ENCODE measurements around the gene GPR61. TPM values are rescaled to one million over a fixed set of nuclear protein-coding genes. Genes with fewer than 3 reads are reported as not detected.

GPR61 gene
- total and polyA plus RNA-seq, 9 of the 15 experiments (the other 6 are each of a cell fraction or from before 2014, with no cell fraction given), result 0.04 to 1.1 (median 0.25) TPM; not detected in 4

DNA sequence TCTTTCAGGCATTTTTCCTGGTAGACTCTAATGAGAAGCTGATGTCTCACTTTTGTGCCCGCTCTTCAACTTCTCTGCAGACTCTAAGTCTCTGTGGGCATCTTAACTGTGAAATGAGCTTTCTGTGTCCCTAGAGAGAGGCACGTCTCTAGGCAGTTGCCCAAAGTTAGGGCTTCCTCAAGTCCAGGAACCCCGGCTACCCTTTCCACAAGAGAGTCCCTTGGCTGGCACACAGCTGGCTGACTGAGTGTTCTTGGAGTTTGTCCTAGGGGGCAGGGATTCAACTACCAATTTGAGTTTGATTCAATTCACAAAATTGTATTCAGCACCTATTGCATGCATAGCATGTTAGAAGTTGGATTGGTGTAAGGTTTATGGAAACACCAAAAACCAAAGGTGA is 1.4 kb downstream of the GPR61 start:
- no peaks in the 10 kb centered on the region for H3K36me3 ChIP-seq (ENCODE audit: control insufficient read depth, insufficient read depth, low read length)
- H3K9me3 ChIP-seq (replicated peaks; ENCODE audit: control insufficient read depth, insufficient read depth, low read depth, low read length), result no peaks in the 10 kb centered on the region
- in situ Hi-C loops (cut with MboI), result no loop called here
- 19% methylated on average over 3 of the region's 3 CpGs for WGBS (ENCODE audit: insufficient coverage, low coverage, missing lambda C conversion rate)
- peak in 1 of 4 experiments; percentile 4 for DNase-seq (ENCODE audit: extremely low read depth in 1 of 4, low spot score in 3 of 4)
- peak overlapping the region; percentile 28; the same call in 1 of the 2 replicates for H2AFZ ChIP-seq (ENCODE audit: low read depth, low read length)
- CTCF ChIA-PET (ENCODE audit: low intra/inter-chr PET ratio), result no interaction called here
- H3K9ac ChIP-seq (ENCODE audit: insufficient read depth in 1 of 2, low read depth in 2 of 2, low read length in 2 of 2), result no peak overlapping the region
- peaks cover 2 to 16% of the 10 kb centered on the region in 2 experiments; a peak in 3 of 5 replicates for H3K4me1 ChIP-seq (replicated peaks in 1 of 2; ENCODE audit: control insufficient read depth in 2 of 2, insufficient read depth in 2 of 2, low read length in 2 of 2)
- no peaks in the 10 kb centered on the region for H4K20me1 ChIP-seq (replicated peaks; ENCODE audit: control insufficient read depth, insufficient read depth, low read length)
- H3K4me2 ChIP-seq (ENCODE audit: insufficient read depth, low read length), result no peak overlapping the region
- FAIRE-seq, result no peak
- H3K79me2 ChIP-seq (ENCODE audit: control insufficient read depth, insufficient read depth, low read length), result no peaks in the 10 kb centered on the region
- H3K9me1 ChIP-seq (ENCODE audit: control insufficient read depth, insufficient read depth, low read length), result no peaks in the 10 kb centered on the region
- intact Hi-C loops (cut with micrococcal nuclease), result no loop called here
- POLR2A ChIA-PET, result interaction anchor here (0.6 to 3.6 kb wide), 6 partner anchors 8 to 240 kb away, joined by 3 to 19 read pairs (median 8); partner anchors contain the start of gene GNAI3
- no peak overlapping the region for H3K27ac ChIP-seq (ENCODE audit: extremely low read depth, low read depth, low read length)
- peaks cover 2 to 13% of the 10 kb centered on the region in 2 experiments; a peak in 2 of 5 replicates for H3K27me3 ChIP-seq (ENCODE audit: control insufficient read depth in 2 of 2, insufficient read depth in 2 of 2, low read length in 2 of 2)
- TF ChIP-seq, protein P1, sequence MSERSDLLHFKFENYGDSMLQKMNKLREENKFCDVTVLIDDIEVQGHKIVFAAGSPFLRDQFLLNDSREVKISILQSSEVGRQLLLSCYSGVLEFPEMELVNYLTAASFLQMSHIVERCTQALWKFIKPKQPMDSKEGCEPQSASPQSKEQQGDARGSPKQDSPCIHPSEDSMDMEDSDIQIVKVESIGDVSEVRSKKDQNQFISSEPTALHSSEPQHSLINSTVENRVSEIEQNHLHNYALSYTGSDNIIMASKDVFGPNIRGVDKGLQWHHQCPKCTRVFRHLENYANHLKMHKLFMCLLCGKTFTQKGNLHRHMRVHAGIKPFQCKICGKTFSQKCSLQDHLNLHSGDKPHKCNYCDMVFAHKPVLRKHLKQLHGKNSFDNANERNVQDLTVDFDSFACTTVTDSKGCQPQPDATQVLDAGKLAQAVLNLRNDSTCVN (CRISPR knock-in tag; IDR thresholded peaks at IDR 0.05), result no peak
- peak; percentile 11; the same call in 1 of the 2 replicates for TF ChIP-seq IRF2 (CRISPR knock-in tag; IDR thresholded peaks at IDR 0.05)
- no peak for ATAC-seq
- no TSS peak for BruUV-seq (replicated peaks)
- no peak overlapping the region for H3K4me3 ChIP-seq

DNA sequence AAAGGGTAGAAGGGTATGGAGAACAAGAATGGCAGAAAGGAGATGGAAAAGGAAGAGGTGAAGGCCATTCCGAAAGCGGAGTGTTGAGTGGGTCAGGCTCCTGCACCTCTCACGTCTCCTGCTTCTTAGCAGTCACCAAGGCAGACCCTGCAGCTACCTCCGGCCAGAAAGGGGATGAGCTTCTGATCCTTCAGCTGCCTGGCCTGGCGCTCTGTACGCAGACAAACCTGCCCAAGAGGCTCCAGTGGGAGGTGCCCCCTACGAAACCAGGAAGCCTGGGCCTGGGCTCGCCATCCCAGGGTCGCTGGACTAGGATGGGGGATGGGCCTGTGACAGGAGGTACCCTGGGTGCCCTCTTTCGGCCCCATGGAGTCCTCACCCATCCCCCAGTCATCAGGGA is 3.0 kb downstream of the GPR61 start:
- Histone ChIP-seq H3K79me2 (ENCODE audit: control insufficient read depth, insufficient read depth, low read length) (peaks cover 11% of the 10 kb centered on the region), H3K27ac (ENCODE audit: extremely low read depth, low read depth, low read length) (no peak overlapping the region), H3K36me3 (ENCODE audit: control insufficient read depth, insufficient read depth, low read length) (no peaks in the 10 kb centered on the region), H3K27me3 (ENCODE audit: control insufficient read depth in 2 of 2, insufficient read depth in 2 of 2, low read length in 2 of 2) (peaks cover 2 to 13% of the 10 kb centered on the region in 2 experiments; a peak in 2 of 5 replicates), H3K9ac (ENCODE audit: insufficient read depth in 1 of 2, low read depth in 2 of 2, low read length in 2 of 2) (peak overlapping the region in 1 of 2 experiments; percentile 5; a peak in 1 of 4 replicates), H3K9me1 (ENCODE audit: control insufficient read depth, insufficient read depth, low read length) (no peaks in the 10 kb centered on the region), H3K9me3 (replicated peaks; ENCODE audit: control insufficient read depth, insufficient read depth, low read depth, low read length) (no peaks in the 10 kb centered on the region), H2AFZ (ENCODE audit: low read depth, low read length) (no peak overlapping the region), H3K4me1 (replicated peaks in 1 of 2; ENCODE audit: control insufficient read depth in 2 of 2, insufficient read depth in 2 of 2, low read length in 2 of 2) (peaks cover 4 to 16% of the 10 kb centered on the region in 2 experiments; a peak in 4 of 5 replicates), H3K4me2 (ENCODE audit: insufficient read depth, low read length) (no peak overlapping the region), H3K4me3 (no peak overlapping the region), H4K20me1 (replicated peaks; ENCODE audit: control insufficient read depth, insufficient read depth, low read length) (no peaks in the 10 kb centered on the region)
- intact Hi-C loops (cut with micrococcal nuclease), result no loop called here
- 54% methylated on average over 10 of the region's 10 CpGs for WGBS (ENCODE audit: insufficient coverage, low coverage, missing lambda C conversion rate)
- POLR2A ChIA-PET, result interaction anchor here (0.7 to 2.5 kb wide), 3 partner anchors 10 to 111 kb away, joined by 4 to 10 read pairs (median 9); no protein-coding TSS in a partner anchor
- ATAC-seq (no peak), FAIRE-seq (no peak), DNase-seq (ENCODE audit: extremely low read depth in 1 of 4, low spot score in 3 of 4) (peak in 1 of 4 experiments; percentile 13)
- in situ Hi-C loops (cut with MboI), result no loop called here
- CTCF ChIA-PET (ENCODE audit: low intra/inter-chr PET ratio), result no interaction called here
- no TSS peak for BruUV-seq (replicated peaks)
- TF ChIP-seq, protein P2, sequence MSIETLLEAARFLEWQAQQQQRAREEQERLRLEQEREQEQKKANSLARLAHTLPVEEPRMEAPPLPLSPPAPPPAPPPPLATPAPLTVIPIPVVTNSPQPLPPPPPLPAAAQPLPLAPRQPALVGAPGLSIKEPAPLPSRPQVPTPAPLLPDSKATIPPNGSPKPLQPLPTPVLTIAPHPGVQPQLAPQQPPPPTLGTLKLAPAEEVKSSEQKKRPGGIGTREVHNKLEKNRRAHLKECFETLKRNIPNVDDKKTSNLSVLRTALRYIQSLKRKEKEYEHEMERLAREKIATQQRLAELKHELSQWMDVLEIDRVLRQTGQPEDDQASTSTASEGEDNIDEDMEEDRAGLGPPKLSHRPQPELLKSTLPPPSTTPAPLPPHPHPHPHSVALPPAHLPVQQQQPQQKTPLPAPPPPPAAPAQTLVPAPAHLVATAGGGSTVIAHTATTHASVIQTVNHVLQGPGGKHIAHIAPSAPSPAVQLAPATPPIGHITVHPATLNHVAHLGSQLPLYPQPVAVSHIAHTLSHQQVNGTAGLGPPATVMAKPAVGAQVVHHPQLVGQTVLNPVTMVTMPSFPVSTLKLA (conservative IDR thresholded peaks at IDR 0.05), result no peak
- TF ChIP-seq ZNF584 (CRISPR knock-in tag; IDR thresholded peaks at IDR 0.05; ENCODE audit: low read depth) (no peak), XRCC3 (IDR thresholded peaks at IDR 0.05) (no peak), MAZ (CRISPR knock-in tag; conservative IDR thresholded peaks at IDR 0.05 in 1 of 2, IDR thresholded peaks at IDR 0.05 in 1 of 2) (no peak), POLR2AphosphoS2 (IDR thresholded peaks at IDR 0.05; ENCODE audit: low read length) (no peak), DPF2 (IDR thresholded peaks at IDR 0.05) (no peak)
- TF ChIP-seq, protein P3, sequence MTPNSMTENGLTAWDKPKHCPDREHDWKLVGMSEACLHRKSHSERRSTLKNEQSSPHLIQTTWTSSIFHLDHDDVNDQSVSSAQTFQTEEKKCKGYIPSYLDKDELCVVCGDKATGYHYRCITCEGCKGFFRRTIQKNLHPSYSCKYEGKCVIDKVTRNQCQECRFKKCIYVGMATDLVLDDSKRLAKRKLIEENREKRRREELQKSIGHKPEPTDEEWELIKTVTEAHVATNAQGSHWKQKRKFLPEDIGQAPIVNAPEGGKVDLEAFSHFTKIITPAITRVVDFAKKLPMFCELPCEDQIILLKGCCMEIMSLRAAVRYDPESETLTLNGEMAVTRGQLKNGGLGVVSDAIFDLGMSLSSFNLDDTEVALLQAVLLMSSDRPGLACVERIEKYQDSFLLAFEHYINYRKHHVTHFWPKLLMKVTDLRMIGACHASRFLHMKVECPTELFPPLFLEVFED (CRISPR knock-in tag; conservative IDR thresholded peaks at IDR 0.05), result no peak
- TF ChIP-seq, protein P4, sequence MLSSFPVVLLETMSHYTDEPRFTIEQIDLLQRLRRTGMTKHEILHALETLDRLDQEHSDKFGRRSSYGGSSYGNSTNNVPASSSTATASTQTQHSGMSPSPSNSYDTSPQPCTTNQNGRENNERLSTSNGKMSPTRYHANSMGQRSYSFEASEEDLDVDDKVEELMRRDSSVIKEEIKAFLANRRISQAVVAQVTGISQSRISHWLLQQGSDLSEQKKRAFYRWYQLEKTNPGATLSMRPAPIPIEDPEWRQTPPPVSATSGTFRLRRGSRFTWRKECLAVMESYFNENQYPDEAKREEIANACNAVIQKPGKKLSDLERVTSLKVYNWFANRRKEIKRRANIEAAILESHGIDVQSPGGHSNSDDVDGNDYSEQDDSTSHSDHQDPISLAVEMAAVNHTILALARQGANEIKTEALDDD (IDR thresholded peaks at IDR 0.05), result no peak

Data from K562 (cell line).